Ishikawa (cell line): ENCODE results near the gene PRDM16.

ENCODE experiments used
- CEBPB ChIP-seq: IDR thresholded peaks from 2 replicates; pipeline ENCODE4 v1.6.1; 2012
- CREB1 ChIP-seq: IDR thresholded peaks from 2 replicates; pipeline ENCODE4 v1.6.1; 2012; ENCODE audit warnings: low read depth
- EP300 ChIP-seq: IDR thresholded peaks from 2 replicates; pipeline ENCODE4 v1.6.1; 2012; ENCODE audit warnings: borderline replicate concordance
- FOXM1 ChIP-seq: IDR thresholded peaks from 2 replicates; pipeline ENCODE4 v1.6.1; 2012; ENCODE audit warnings: low read depth, borderline replicate concordance
- MAX ChIP-seq: IDR thresholded peaks from 2 replicates; pipeline ENCODE4 v1.6.1; 2012
- RAD21 ChIP-seq: IDR thresholded peaks from 2 replicates; pipeline ENCODE4 v1.6.1; 2012; ENCODE audit warnings: low read depth
- REST ChIP-seq: IDR thresholded peaks from 2 replicates; pipeline ENCODE4 v1.6.1; 2012; ENCODE audit warnings: low read depth, mild to moderate bottlenecking
- TAF1 ChIP-seq: IDR thresholded peaks from 2 replicates; pipeline ENCODE4 v1.6.1; 2012; ENCODE audit warnings: low read depth, mild to moderate bottlenecking

GRCh38 chr1:3323796-3324703 is 255.0 kb downstream of the PRDM16 start:
- TF ChIP-seq MAX = no peak
- TF ChIP-seq REST = no peak
- TF ChIP-seq FOXM1 = no peak
- no peak for TF ChIP-seq CEBPB
- no peak for TF ChIP-seq EP300
- no peak for TF ChIP-seq TAF1
- no peak for TF ChIP-seq RAD21
- TF ChIP-seq CREB1 = no peak
